Parathyroid adenoma (tissue), 2 donors: ENCODE results near the gene CKAP2L.
"Not testable (repeated sequence)": the region's sequence is repeated elsewhere in the genome, so short reads cannot be mapped to it uniquely, and the experiment has no call there.

Source experiments
- H2AFZ ChIP-seq: fragments of 300-600 bp; sonication (generic); one replicate; pipeline ENCODE4 v1.7.0; 2017; ENCODE audit warnings: antibody characterized with exemption, mild to moderate bottlenecking
- H3K27ac ChIP-seq: fragments of 300-600 bp; sonication (generic); one replicate; pipeline ENCODE4 v1.7.0; 2017
- H3K27me3 ChIP-seq: fragments of 300-600 bp; sonication (generic); one replicate; pipeline ENCODE4 v1.7.0; 2017; ENCODE audit warnings: low read length; ENCODE audit not compliant: control insufficient read depth, insufficient read depth
- H3K36me3 ChIP-seq: fragments of 300-600 bp; sonication (generic); one replicate; pipeline ENCODE4 v1.7.0; 2017; ENCODE audit warnings: low read length; ENCODE audit not compliant: control insufficient read depth, insufficient read depth
- H3K4me1 ChIP-seq: fragments of 300-600 bp; sonication (generic); one replicate; pipeline ENCODE4 v1.7.0; 2017; ENCODE audit warnings: control low read depth
- H3K4me2 ChIP-seq: fragments of 300-600 bp; sonication (generic); one replicate; pipeline ENCODE4 v1.7.0; 2017; ENCODE audit warnings: low read length
- H3K4me3 ChIP-seq: fragments of 300-600 bp; sonication (generic); one replicate; pipeline ENCODE4 v1.7.0; 2017; ENCODE audit warnings: low read depth, low read length
- H3K79me2 ChIP-seq: fragments of 300-600 bp; sonication (generic); one replicate; pipeline ENCODE4 v1.7.0; 2017; ENCODE audit warnings: control low read depth
- H3K9ac ChIP-seq: fragments of 300-600 bp; sonication (generic); one replicate; pipeline ENCODE4 v1.7.0; 2017; ENCODE audit warnings: mild to moderate bottlenecking
- H3K9me3 ChIP-seq: fragments of 300-600 bp; sonication (generic); one replicate; pipeline ENCODE4 v1.7.0; 2017; ENCODE audit warnings: low read length; ENCODE audit not compliant: control insufficient read depth
- TF ChIP-seq, protein P1 (sequence below): fragments of 300-600 bp; sonication (generic); IDR thresholded peaks from one replicate; pipeline ENCODE4 v1.7.0; 2017; ENCODE audit warnings: antibody characterized with exemption, mild to moderate bottlenecking
- donor health status: primary hyperparathyroidism.

Gene CKAP2L

DNA sequence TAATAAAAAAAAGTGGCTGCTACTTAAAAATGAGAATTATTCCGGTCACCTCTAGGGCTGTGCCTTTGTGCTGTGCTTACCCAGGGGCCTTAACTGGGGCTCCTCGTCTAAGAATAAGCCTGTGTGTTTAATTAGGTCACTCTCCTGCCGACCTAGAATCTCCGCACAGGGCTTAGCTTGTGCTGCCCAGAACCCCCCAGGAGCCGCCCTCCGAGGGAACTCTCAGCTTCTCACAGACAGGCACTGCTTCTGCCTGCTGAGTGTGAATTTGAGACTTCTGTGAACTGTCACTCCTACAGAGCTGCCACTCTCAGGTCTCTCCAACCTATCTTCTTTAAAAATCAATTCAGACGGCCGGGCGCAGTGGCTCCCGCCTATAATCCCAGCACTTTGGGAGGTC is 55.4 kb downstream of the CKAP2L start:
- Histone ChIP-seq H3K27ac (no peak overlapping the region), H3K4me1 (no peaks in the 10 kb centered on the region), H3K36me3 (no peaks in the 10 kb centered on the region), H3K27me3 (no peaks in the 10 kb centered on the region), H2AFZ (no peak overlapping the region), H3K79me2 (no peaks in the 10 kb centered on the region), H3K4me3 (no peak overlapping the region), H3K4me2 (no peak overlapping the region), H3K9ac (no peak overlapping the region), H3K9me3 (no peaks in the 10 kb centered on the region)
- TF ChIP-seq, protein P1, sequence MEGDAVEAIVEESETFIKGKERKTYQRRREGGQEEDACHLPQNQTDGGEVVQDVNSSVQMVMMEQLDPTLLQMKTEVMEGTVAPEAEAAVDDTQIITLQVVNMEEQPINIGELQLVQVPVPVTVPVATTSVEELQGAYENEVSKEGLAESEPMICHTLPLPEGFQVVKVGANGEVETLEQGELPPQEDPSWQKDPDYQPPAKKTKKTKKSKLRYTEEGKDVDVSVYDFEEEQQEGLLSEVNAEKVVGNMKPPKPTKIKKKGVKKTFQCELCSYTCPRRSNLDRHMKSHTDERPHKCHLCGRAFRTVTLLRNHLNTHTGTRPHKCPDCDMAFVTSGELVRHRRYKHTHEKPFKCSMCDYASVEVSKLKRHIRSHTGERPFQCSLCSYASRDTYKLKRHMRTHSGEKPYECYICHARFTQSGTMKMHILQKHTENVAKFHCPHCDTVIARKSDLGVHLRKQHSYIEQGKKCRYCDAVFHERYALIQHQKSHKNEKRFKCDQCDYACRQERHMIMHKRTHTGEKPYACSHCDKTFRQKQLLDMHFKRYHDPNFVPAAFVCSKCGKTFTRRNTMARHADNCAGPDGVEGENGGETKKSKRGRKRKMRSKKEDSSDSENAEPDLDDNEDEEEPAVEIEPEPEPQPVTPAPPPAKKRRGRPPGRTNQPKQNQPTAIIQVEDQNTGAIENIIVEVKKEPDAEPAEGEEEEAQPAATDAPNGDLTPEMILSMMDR = no peak

DNA sequence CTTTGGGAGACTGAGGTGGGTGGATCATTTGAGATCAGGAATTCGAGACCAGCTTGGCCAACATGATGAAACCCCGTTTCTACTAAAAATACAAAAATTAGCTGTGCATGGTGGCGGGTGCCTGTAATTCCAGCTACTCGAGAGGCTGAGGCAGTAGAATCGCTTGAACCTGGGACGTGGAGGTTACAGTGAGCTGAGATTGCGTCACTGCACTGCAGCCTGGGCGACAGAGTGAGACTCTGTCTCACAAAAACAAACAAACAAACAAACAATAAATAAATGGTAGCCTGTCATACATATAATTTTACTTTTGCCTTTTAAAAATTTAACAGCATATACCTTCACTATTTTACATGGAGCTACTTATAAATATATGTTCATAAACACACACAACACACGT is 57.5 kb downstream of the CKAP2L start:
- H3K9ac ChIP-seq, H3K27ac ChIP-seq, H3K4me1 ChIP-seq, H3K27me3 ChIP-seq, H2AFZ ChIP-seq, H3K79me2 ChIP-seq, H3K9me3 ChIP-seq, H3K4me3 ChIP-seq, H3K36me3 ChIP-seq, H3K4me2 ChIP-seq: not testable (repeated sequence)

DNA sequence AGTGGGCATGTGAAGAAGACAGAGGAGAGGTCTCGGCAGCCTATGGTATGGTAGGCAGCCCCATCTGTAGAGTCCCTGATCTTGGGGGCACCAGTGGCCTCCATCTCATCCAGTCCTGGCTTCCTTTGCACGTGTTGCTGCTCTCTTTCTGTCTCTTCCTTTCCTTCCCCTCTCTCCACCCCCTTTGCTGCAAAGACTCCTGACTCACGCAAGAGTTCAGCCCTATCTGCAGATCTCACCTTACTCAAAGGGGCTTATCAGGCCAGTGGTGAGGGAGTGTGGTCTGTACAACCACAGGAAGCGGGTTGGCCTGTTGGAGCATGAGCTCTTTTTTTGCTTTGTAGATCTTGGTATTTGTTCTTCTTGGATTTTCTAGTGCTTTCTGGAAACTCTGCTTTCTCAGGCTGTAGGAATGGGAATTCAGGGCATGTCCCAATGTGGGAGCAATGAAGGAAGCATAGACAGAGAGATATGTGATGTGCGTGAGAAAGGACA is 58.2 kb downstream of the CKAP2L start:
- Histone ChIP-seq H3K4me2 (no peak overlapping the region), H2AFZ (peak overlapping the region; percentile 6), H3K4me3 (no peak overlapping the region), H3K27me3 (no peaks in the 10 kb centered on the region), H3K4me1 (no peaks in the 10 kb centered on the region), H3K79me2 (no peaks in the 10 kb centered on the region), H3K9me3 (no peaks in the 10 kb centered on the region), H3K9ac (no peak overlapping the region), H3K27ac (no peak overlapping the region), H3K36me3 (no peaks in the 10 kb centered on the region)
- TF ChIP-seq, protein P1 = no peak

DNA sequence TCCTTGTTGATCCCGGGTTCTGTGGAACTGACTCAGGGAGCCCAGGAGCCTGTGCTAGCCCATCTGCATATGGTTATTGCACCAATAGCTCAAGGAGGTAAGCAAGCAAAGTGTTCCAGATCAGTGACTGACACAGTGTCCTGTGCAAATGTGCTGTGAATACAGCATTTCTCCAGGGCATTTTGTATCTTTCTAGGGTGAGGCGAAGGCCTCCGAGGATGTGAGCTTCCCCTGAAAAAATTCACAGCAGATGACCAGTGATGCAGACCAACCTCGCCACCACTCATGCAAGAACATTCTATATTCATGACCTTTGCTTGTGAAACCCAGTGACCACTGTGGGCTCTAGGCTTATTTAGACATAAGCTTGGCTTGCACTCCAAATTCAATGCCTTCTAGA is 58.8 kb downstream of the CKAP2L start:
- H3K79me2 ChIP-seq = no peaks in the 10 kb centered on the region
- H3K9ac ChIP-seq = no peak overlapping the region
- H3K36me3 ChIP-seq = no peaks in the 10 kb centered on the region
- H3K4me3 ChIP-seq = no peak overlapping the region
- no peaks in the 10 kb centered on the region for H3K9me3 ChIP-seq
- no peaks in the 10 kb centered on the region for H3K4me1 ChIP-seq
- no peak overlapping the region for H2AFZ ChIP-seq
- H3K27ac ChIP-seq = no peak overlapping the region
- no peak overlapping the region for H3K4me2 ChIP-seq
- TF ChIP-seq, protein P1 = no peak
- H3K27me3 ChIP-seq = no peaks in the 10 kb centered on the region

DNA sequence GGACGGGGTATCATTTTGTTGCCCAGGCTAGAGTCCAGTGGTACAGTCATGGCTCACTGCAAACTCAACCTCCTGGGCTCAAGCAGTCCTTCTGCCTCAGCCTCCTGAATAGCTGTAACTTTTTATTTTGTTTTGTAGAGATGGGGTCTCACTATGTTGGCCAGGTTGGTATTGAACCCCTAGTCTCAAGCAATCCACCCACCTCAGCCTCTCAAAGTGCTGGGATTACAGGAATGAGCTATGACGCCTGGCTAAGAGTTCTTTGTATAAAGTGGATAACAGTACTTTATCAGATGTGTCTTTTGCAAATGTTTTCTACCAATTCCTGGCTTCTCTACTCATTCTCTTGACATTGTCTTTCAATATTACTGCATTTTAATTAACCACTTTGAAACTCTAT is 60.7 kb downstream of the CKAP2L start:
- TF ChIP-seq, protein P1 = no peak
- H3K27me3 ChIP-seq = no peaks in the 10 kb centered on the region

More for the DNA sequence above, 60.7 kb downstream of the CKAP2L start:
- no peak overlapping the region for H3K4me2 ChIP-seq
- H3K9ac ChIP-seq = no peak overlapping the region
- H3K79me2 ChIP-seq = no peaks in the 10 kb centered on the region
- H3K4me1 ChIP-seq = no peaks in the 10 kb centered on the region
- no peak overlapping the region for H2AFZ ChIP-seq
- H3K36me3 ChIP-seq = no peaks in the 10 kb centered on the region
- H3K27ac ChIP-seq = no peak overlapping the region
- no peaks in the 10 kb centered on the region for H3K9me3 ChIP-seq
- no peak overlapping the region for H3K4me3 ChIP-seq
